ENCODE measurements around the gene DCAF16.
A peak's percentile ranks its signal among the peaks of the same experiment; 100 is the strongest.

Gene DCAF16

DNA sequence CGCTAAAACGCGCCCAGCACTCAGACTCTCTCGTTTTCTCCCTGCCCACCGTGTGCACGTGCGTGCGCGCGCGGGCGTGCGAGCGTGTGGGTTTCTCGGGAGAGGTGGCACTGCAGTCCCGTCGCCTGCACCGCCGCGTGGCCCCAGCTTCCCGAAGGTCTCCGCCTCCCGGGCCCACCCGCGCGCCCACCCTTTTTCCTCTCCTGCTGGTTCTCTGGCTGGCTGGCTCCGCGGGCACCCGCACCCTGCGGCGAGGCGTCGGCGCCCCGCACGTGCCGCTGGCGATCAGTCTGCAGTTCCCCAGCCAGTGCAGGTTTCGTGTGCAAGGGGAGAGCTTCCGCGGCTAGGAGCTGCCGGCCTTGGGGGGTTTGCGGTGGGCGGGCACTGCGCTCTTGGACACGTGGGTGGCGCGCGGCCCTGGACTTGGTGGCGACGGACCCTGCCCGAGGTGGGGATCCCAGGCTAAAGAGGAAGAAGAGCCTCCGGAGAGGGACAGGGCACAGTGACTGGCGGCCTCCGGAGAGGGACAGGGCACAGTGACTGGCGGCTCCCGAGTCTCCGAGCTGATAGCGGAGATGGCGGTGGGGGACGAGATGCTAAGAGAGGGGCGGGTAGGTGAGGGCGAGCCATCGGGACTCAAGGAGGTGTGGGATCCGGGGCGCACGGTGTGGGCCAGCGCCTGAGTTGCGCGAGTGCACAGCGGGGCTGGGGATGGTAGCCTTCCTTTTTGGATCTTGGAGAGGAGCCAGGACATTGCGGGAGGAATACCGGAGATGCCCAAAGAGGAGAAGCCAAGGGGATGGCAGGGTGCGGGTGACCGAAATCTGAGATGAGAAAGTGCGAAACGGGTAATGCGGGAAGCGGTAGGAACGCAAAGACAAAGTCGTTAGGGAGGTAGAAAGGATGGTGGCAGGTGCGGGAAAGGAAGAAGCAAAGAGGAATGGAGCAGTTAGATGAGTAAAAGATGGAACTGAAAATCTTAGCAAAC, 29.0 kb downstream of the DCAF16 start, which contains the start of gene FAM184B:
Gene FAM184B (minus strand): TSS at position 322 of the 988 bp plus-strand sequence. CDS start 322 bp downstream, outside the sequence.
- peak; percentile 38 for DNase-seq

DNA sequence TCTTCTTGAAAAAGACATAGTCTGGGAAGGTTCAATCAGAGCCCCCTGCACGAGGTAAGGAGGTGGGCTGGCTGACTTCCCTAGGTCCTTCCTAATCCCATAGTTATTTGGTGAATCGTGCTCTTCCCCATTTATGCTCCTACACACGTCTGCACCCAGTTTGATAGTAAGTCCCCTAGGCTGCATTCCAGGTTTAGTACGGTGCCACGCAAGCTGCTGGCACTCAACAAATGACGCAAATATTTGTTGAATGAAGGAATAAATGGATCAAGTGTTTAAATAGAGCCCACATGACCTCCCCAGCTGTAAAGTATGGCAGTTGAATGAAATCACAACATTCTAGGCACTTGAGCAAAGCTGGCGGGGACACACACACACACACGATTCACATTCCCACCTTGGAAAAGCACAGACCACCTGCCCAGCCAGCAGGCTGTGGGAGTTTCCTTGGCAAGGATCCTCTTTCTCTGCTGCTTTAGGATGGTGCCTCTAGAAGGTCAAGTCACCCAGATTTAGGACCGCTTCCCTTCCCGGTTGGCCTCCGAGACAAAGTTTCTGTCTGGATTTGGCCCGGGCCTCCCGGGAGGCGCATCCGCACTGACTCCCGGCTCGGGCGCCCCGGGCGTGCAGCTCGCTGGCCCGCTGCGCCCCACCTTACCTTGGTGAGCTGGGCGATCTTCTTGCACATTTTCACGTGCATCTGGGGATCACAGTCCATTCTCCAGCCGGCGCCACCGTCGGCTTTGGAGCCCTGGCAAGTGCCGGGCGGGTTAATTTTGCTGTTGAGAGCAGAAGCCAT, 29.9 kb downstream of the DCAF16 start:
- DNase-seq: peak; percentile 89

DNA sequence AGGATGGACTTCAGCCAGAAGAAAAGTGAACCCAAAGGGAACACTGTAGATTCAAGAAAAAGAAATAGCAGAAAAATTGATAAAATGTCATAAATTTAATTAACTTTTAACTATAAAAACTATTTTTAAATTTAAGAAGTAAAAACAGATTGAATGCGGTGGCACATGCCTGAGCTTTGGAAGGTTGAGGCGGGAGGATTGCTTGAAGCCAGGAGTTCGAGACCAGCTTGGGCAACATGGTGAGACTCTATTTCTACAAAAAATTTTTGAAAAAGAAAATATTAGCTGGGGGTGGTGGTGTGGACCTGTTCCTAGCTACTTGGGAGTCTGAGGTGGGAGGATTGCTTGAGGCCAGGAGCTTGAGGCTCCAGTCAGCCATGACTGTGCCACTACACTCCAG, 32.1 kb downstream of the DCAF16 start:
- DNase-seq: no peak

DNA sequence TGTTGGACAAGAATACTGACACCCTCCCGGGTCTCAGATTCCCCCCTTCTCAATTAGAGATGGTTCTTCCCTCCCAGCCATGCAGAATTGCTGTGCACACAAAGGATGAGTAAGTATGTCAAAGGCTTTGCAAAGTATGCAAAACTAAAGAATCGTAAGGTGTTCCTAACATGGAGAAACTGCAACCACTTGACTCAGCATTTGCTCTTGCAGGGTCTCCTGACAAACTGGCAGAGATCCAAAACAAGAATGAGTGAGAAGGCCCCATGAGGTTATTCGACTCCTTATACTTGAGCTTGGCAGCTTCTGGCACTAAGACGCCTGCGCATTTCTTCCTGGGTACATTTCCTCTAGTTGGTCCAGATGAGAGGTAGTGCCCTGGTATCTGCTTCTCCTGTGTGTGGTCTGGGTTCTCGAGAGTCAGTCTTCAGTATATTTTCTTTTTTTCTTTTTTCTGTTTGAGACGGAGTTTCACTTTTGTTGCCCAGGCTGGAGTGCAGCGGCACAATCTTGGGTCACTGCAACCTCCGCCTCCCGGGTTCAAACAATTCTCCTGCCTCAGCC, 37.3 kb downstream of the DCAF16 start:
- no peak for DNase-seq

DNA sequence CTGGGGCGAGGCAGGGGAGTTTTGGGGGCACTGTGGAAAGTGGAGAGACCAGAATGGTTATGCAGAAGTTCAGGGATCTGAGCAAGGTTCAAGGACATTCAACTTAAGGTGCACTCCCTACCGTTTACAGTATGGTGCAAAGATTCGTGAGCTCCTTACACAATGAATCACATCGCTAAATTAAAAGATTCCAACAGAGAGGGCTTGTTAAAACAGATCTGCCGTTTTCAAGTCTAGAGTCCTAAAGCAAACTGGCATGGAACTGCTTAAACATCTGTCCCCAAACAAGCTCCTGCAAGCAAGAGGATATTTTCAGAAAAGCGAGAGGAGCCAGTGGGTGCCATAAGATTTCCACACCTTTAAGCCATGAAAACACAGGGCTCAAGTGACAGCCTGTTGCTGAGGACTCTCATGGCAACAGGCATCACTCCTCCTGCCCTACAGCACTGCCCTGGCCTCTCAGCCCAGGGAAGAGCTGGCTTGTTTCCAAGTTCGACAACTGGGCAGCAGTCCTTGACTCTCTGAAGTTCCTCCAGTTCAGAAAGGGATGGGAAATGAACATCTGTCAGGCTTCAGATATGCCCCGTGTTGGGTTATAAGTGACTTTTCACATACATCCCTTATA, 39.2 kb downstream of the DCAF16 start:
- DNase-seq: no peak

DNA sequence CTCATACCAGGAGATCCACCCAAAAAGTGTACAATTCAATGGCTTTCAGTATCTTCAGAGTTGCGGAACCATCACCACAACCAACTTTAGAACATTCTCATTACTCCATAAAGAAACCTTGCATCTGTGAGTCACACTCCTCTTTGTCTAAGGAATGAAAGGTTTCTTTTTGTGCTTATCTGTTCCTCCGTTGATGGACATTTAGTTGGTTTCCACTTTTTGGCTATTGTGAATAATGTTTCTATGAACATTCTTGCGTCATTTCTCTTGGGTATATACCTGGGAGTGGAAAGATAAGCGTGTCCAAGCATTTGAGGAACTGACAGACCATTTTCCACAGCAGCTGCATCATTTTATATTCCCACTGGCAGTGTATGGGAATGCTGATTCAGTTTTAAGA, 39.7 kb downstream of the DCAF16 start:
- no peak for DNase-seq

DNA sequence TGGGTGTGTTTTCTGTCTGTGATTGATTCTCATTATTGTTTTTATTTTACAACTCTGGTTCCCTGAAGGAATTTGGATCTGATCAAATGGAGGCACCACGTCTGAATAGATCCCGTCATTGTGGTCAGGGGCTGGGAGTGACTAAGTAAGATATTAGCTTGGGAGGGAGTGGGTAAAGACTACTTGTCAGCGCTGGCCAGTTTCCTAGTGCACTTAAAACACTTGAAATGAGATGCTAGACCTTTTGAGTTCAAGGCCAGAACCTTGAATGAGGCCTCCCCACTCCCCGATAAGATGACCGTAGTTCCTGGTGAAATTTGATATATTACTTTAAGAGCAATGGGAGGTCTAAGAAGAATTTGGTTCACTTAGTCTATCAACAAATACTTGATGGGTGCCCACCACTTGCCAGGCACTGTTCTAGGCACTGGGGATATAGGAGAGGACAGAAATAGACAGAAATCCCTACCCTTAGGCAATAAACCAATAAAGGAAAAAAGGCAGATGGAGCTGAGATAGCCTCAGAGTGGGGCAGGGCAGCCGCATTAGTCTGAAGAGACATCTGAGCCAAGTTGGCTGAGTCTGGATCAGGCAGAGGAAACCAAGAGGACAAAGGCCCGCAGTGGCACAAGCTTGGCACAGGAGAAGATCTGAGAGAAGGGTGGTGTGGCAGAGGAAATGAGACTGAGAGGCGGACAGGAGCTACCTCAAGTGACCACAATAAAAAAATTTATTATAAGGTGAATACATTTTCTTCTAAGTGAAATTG, 41.0 kb downstream of the DCAF16 start:
- DNase-seq: no peak

DNA sequence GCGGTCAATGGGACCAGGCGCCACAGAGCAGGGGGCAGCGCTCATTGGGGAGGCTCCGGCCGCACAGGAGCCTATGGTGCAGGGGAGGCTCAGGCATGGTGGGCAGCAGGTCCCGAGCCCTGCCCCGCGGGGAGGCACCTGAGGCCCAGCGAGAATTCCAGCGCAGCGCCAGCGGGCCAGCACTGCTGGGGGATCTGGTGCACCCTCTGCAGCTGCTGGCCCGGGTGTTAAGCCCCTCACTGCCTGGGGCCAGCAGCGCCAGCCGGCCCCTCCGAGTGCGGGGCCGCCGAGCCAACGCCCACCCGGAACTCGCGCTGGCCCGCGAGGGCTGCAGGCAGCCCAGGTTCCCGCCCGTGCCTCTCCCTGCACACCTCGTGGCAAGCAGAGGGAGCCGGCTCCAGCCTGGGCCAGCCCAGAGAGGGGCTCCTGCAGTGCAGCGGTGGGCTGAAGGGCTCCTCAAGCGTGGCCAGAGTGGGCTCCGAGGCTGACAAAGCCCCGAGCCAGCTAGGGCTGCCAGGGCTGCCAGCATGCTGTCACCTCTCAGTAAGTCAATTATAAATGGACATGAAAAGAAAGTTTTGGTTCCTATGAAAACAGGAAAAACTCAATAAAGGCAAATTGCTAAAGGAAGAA, 43.6 kb downstream of the DCAF16 start:
- no peak for DNase-seq

DNA sequence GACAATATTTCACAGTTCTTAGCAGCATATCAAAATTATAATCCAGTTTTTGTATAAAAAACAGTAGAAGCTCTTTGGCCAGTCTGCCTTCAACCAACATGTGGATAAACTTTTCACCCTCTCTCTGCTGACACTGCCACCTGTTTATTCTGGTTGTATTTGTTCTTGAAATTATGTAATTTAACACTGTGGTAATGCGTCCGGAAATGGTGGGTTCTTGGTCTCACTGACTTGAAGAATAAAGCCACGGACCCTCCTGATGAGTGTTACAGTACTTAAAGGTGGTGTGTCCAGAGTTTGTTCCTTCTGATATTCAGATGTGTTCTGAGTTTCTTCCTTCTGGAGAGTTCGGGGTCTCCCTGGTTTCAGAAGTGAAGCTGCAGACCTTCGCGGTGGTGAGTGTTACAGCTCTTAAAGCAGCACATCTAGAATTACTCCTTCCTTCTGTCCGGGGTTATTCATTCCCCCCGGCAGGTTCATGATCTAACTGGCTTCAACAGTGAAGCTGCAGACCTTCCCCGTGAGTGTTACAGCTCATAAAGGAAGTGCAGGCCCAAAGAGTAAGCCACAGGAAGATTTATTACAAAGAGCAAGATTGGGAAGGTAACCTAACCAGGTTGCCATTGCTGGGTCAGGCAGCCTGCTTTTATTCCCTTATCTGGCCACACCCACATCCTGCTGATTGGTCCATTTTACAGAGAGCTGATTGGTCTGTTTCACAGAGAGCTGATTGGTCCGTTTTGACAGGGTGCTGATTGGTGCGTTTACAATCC, 44.9 kb downstream of the DCAF16 start:
- no peak for DNase-seq

DNA sequence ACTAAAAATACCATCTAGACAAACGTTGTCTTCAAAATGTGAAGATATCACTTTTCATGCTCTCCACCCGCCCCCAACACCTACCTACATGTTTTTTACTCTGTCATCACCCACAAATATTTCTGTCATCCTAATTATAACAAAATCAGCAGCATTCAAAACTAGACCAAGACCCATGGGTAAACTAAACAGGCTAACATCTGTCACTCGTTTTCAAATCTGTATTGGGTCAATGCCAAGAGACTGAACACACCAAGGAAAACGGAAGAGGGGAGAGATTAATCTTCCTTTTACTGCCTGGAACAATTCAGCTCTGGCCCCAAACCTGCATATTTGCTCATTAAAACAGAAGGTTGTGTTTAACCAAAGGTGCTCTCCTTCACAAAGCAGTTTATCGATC, 46.6 kb downstream of the DCAF16 start:
- DNase-seq: no peak

DNA sequence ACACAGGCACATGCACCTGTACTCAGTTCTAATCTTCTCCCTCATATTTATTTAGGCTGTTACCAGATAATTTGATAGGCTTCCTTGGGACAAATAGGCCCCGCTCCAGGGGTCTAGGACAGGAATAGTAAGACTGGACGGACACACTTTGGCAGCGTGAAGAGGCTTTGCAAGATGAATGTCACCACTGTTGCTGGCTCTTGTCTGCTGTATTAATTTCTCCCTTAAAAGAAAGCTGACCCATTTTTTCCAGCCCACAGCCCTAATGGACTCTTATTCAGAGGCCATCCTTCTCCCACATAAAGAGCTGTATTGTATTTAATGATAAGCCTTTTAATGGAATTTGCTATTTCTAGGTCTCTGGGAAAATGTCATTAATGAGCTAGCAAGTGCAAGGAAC, 47.1 kb downstream of the DCAF16 start:
- no peak for DNase-seq

DNA sequence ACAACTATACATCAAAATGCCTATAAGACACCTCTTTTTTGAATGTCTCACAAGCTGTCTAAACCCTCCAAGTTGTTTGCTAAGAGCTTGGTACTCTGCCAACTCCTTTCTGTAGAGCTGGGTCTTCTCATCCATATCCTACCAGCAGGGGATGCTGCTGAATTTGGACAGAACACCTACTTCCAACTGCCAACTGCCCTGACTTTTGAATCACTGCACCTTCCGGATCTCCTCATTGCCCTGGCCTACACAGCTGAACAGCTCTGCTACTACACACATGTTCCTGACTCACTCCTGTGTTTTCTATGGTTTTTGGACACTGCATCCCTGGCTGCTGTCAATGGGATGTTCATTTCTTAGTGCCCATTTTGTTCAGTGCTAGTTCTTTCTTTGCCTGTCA, 47.8 kb downstream of the DCAF16 start:
- DNase-seq: no peak

DNA sequence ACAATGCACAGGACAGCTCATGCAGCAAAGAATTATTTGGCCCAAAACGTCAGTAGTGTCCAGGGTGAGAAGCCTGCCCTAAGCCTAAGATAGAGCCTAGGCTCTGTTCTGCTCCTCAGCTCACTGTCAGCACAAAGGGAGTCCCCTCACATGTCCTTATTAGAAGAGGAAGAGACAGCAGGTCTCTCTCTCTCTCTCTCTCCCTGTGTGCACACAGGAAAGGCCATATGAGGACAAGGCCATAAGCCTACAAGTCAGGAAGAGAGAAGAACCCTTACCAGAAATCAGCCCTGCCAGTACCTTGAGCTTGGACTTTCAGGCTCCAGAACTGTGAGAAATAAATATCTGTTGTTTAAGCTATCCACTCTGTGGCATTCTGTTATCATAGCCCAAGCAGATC, 49.5 kb downstream of the DCAF16 start:
- DNase-seq: no peak

DNA sequence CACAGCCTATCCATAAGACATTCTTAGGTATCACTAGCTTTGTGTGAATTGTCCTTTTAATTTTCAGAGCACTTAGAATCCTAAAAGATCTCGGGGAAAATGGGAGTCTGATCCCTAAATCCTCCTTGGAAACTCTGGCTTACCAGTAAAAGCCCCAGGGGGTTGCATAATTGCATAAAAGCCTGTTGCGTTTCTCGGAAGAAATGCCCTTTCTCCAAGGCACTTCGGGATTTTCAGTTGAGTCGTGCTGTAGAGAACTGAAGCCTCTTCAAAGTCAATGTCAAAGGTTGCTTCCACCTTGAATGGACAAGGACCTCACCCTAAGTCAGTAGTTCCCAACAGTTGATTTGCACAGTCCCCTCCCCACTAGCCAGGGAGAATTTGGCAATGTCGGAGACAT, 49.9 kb downstream of the DCAF16 start:
- no peak for DNase-seq

DNA sequence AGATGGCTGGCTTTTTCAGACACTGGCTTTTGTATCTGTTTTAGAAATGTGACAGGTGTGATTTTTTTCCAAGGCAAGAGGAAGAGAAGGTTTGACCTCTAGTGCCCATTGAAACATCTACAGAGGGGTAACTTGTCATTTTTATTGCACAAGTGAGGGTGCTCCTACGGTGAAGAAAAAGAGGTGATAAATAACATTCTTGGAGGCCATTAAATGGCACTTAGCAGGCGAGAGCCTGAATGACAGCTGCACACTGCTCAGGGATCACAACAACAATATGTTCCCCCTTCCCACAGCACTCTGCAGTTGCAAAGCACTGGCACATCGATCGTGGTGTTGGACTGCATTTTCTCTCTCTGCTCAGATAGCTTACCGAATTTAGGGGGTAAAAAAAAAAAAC, 52.1 kb downstream of the DCAF16 start:
- peak; percentile 70 for DNase-seq

DNA sequence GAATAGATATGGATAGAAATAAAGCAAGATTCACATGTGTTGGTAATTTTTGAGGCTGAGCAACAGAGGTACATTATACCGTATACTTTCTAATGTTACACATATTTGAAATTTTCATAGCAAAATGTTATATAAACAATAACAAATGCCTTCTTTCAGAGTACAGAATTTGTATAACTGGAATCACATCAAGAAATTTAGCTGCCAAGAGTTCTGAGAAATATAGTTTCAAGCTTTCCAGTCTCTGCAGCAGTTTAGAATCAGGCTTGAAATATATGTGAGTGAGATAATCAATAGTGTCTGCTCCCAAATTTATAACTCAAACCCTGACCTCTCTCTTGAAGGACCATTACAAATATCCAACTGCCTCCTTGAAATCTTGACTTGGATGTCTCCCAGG, 52.9 kb downstream of the DCAF16 start:
- no peak for DNase-seq

DNA sequence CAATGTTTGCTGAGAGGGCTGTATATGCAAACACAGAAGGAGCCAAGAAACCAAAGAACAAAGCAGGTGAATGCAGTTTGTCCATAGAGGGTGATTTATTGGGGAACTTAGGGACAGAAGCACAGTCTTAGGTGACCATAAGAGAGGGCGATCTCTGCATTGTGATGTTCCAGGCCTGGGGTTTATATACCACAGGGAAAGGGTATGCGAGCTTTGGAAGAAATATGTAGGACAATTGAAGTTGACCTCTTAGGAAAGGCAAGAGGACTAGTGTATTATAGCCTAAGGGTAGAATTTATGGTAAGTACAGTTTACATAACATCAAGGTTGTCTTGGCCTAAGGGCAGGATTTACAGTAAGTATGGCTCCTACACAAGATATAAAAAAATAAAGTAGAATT, 56.9 kb downstream of the DCAF16 start:
- DNase-seq: no peak

All from NCI-H1092 treated with DMSO at 0.1 percent for 48 hours (cell line).